IPS DF 19.7 (cell line): ENCODE measurements around the gene SRPX2.

Experiments used
- DNase-seq: peaks from one replicate; pipeline ENCODE4 v3.0.0-alpha.2; 2013; ENCODE audit warnings: low read depth, low spot score

Gene SRPX2

DNA sequence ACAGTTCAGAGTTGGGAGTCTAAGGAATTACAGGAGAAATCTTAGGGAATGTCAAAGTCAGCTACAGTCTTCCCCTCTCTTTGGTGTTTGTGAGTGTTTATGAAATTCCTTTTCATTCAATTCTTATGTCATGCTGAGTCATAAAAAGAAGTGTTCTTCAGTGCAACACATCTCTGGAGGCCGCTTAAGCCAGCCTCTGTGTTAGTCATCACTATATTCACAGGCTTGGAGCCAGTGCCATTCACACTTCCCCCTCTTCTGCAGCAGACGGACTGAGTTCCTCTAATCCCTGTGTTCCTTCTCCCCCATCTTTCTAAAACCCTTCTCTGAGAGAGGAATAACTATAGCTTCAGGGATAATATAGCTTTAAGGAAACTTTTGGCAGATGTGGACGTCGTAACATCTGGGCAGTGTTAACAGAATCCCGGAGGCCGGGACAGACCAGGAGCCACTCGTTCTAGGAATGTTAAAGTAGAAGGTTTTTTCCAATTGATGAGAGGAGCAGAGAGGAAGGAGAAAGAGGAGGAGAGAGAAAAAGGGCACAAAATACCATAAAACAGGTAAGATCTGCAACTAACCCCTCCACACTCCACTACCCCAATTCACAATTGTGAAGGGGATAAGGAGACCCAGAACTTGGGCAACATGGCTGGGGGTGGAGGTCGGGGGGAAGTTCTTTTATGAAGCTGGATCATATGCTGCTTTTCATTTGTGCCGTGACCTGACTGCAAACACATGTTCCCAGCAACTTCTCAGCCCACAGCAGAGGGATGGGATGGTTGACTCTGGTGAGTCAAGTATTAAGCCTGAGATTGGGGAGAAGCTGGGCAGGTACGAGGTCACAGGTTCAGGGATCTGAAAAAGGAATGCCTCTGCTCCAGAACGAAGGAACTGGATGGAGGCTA lies at the start of gene SRPX2:
Gene SRPX2 (plus strand): TSS at position 244 of the 905 bp plus-strand sequence. CDS start 2,124 bp downstream, outside the sequence.
- no peak for DNase-seq

GRCh38 chrX:100596601-100597000 lies 47.4 kb upstream of the SRPX2 start:
- no peak for DNase-seq

DNA sequence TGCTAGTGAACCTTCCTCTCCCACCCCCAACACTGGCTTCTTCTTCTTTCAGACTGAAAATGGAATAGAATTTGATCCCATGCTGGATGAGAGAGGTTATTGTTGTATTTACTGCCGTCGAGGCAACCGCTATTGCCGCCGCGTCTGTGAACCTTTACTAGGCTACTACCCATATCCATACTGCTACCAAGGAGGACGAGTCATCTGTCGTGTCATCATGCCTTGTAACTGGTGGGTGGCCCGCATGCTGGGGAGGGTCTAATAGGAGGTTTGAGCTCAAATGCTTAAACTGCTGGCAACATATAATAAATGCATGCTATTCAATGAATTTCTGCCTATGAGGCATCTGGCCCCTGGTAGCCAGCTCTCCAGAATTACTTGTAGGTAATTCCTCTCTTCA lies 44.5 kb upstream of the SRPX2 start:
- no peak for DNase-seq

- DNase-seq: no peak
Observed at GRCh38 chrX:100600340-100600739, 43.7 kb upstream of the SRPX2 start.

- DNase-seq: no peak
Observed at GRCh38 chrX:100600758-100601157, 43.2 kb upstream of the SRPX2 start.

GRCh38 chrX:100606753-100607152 lies 37.2 kb upstream of the SRPX2 start:
- no peak for DNase-seq

DNA sequence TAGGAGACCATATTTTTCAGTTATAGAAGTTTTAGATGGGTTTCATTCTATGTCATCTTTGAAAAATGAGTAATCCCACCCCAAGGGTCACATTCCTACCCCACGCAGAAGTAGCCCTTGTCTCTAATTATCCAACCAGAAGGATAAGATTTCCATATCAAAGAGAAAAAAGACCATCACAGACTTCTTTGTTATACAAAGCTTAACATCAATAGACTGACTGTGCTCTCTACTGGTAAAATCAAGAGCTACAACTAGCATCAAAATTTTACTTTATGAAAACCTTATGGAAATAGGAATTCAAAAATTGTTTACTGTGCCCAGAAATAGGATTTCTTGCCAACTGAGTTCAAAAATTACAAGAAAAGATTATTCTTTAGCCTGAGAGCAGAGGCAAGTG lies 34.4 kb upstream of the SRPX2 start:
- DNase-seq: no peak

DNA sequence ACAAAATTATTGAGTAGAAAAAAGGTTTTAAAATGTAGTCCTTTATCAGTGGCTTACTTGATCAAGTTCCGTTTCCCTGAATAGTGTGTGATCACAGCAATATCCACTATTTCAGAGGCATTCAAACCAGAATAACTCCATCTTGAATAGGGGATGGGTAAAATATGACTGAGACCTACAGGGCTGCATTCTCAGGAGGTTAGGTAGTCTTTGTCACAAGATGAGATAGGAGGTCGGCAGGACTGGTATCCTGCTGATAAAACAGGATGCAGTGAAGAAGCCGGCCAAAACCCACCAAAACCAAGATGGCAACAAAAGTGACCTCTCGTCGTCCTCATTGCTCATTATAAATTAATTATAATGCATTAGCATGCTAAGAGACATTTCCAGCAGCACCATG lies 32.0 kb upstream of the SRPX2 start:
- no peak for DNase-seq

- peak; percentile 9 for DNase-seq
Observed at GRCh38 chrX:100615005-100615404, 29.0 kb upstream of the SRPX2 start.

- no peak for DNase-seq
Observed at GRCh38 chrX:100623001-100623400, 21.0 kb upstream of the SRPX2 start.

GRCh38 chrX:100625985-100626491 lies 18.0 kb upstream of the SRPX2 start:
- DNase-seq: no peak

DNA sequence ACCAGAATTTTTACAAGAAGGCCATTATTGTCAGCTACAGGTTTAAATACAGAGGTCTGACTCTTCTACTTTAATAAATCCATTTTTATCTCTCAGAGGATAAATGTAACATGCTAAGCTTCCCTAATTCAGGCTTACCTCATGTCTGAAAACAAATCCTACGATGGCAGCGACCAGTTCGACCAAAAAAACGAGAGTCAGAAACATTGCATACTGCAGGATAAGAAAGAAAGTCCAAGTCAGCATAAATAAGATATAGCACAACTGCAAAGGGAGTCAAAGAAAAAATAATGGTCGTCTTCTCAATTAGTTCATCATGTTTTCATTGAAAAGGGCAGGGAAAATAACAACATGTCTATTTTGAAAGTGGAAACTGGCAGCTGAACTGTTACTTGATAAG lies 9.0 kb upstream of the SRPX2 start:
- no peak for DNase-seq

DNA sequence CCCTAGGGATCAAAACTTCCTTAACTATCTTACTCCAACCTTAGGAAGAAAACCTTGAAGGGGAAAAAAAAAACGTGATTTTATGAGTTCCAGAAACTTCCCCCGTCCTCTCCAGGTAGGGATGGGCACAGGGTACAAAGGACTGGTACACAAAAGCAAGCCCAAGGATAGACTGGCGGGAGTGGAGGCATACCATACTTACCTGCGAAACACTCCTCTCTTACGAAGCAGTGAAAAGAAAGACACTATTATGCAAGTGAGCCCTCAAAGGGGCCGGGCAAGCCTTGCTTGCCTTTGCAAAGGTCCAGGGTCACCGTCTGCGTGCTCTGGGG lies 8.0 kb upstream of the SRPX2 start:
- no peak for DNase-seq

DNA sequence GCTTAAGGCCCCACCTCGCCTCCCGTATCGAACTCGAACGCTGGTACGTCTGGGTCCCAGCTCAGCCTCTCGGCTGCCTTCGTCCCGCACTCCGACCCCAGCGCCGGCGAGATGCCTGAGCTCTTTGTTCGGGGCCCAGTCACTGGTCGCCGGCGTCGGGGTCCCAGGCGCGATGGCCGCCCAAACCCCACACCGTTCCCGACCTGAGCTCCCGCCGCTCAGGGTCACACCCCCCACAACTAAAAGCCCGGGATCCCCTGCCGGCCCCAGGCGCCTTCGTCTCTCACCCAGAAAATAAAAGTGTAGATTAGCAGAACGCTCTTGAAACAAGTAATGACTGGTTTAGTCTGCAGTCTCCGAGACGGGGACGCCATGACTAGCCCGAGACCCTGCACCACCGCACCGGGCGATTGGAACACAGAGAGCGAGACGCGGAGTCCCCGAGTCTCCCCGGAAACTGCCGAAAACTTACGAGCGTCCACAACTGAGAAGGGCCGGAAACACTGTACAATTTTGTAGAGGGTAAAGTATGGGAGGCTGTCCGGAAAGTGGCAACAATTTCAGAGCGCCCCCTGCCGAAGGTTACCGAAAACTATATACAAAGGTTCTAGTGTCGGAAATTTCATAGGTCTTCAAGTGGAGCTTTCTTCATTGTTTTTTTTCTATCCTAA lies 7.5 kb upstream of the SRPX2 start, which contains the start of gene TSPAN6:
Gene TSPAN6 (minus strand): TSS at position 486 of the 671 bp plus-strand sequence. CDS start 112 bp downstream, at position 374.
- peak; percentile 63 for DNase-seq

GRCh38 chrX:100642290-100642689 lies 1.7 kb upstream of the SRPX2 start:
- DNase-seq: no peak

GRCh38 chrX:100643212-100643611 lies 787 bp upstream of the SRPX2 start:
- no peak for DNase-seq

- DNase-seq: no peak
Observed at GRCh38 chrX:100645106-100645505, 1.1 kb downstream of the SRPX2 start.

DNA sequence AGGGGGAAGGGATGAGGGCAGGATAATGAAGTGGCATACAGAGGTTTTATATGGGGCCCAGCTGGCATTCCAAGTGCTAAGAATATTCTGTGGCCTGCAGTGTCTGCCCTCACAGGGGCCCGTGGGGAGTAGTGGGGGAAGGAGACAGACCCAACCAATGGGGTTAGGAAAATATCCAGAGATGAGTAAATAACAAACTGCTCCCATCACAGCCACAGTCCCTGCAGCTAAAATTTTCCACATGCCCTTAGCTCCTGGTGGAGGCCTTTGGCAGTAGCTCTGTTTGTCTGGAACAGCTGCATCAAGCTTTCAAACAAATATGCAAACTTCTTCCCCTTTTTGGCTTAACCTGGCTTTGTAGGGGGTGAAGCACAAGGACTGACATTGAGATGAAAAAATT lies 3.1 kb downstream of the SRPX2 start:
- no peak for DNase-seq

GRCh38 chrX:100647739-100648138 lies 3.7 kb downstream of the SRPX2 start:
- no peak for DNase-seq

- DNase-seq: no peak
Observed at GRCh38 chrX:100648458-100649417, 4.7 kb downstream of the SRPX2 start.

GRCh38 chrX:100649550-100650356 lies 5.8 kb downstream of the SRPX2 start:
- no peak for DNase-seq
